Measurements from ENCODE around the gene MFAP5.

The MFAP5 gene, protein sequence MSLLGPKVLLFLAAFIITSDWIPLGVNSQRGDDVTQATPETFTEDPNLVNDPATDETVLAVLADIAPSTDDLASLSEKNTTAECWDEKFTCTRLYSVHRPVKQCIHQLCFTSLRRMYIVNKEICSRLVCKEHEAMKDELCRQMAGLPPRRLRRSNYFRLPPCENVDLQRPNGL

DNA sequence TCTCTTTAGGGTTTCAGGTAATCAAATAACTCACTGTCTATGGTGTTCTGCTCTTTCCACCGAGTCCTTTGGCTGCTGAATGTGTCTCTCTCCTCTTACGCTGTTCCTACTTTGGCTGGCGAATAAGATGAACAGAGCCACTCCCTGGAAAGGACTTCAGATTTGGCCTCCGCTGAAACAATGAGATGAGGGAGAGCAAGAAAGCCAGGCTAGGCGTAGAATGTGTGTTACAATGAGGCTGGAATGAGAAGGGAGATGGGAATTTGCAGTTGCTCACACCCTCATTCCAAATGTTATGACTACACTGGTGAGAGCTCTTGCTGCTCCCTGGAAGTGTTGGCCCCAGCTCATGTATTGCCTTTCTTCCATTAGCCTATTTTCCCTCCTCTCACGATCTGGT, at the start of gene MFAP5:
Gene MFAP5, minus strand, starts transcription at position 234 of the 400 bp plus-strand sequence. CDS start 722 bp downstream, outside the sequence.
- DNase-seq (ENCODE audit: low spot score), result no peak

- DNase-seq (ENCODE audit: low spot score), result no peak
These were observed 46.7 kb upstream of the MFAP5 start for GRCh38 chr12:8709124-8709830.

DNA sequence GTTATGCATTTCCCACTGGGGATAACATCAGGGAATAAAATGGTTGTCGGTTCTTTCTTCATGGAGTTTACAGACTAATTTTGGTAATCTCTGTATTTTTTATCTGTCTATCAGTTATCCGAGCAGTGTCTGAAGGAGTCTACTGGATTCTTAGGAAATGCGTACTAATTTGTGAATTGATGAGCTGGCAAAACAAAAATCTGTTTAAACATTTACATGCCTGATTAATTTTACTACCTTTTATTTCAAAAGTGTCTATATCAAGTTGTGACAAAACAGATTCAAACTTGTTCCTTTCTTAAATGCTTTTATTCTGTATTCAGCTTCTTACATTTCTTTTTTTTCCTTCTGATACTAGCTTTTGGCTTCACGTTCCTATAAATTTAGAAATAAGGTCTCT, 39.5 kb upstream of the MFAP5 start:
- DNase-seq (ENCODE audit: low spot score), result no peak

DNA sequence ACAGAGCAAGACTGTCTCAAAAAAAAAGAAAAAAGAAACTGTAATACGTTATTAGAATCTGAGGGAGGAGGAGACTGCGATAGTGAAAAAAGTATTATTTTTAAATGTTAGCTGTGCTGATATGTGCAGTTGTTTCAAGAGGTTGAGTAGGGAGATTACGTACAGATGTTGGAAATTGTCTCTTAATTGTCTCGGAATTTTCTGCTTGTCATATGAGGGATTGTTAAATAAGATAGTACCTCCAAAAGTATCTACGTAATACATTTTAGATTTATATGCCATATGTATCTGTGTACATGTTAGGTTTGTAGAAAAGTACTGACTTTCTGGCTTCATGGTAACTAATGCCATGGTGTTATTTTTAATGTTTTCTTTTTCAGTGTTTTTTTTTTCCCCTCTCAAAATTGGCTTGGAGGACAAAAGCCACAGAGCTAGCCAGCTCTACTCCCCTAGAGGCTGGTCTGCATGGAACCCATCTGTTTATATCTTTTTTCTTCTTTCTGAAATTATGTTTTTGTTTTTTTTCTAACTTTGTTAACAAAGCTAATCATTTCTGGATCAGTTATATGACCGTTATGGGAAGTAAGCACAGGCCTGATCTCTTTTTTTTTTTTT, 38.5 kb upstream of the MFAP5 start:
- DNase-seq (ENCODE audit: low spot score), result no peak

DNA sequence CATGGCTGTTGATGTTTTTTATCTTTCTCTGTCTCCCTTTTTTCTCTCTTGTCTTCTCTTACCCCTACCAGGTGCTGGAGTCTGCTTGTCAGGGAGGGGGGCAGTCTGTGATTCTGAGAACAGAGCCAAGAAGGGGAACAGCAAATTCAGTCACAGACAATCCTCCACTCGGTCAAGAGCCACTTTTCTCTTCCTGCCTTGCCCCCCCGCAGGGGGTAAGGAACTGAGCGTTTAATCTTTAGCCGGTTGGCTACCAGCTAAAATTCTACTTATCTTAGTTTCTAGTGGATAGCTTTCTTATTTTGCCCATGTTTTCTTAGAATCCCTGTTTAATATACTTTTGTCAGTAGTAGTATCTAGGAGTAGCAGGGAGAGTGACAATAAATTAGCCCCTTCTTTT, 37.1 kb upstream of the MFAP5 start:
- DNase-seq (ENCODE audit: low spot score), result no peak

GRCh38 chr12:8698879-8699278, 36.3 kb upstream of the MFAP5 start:
- DNase-seq (ENCODE audit: low spot score), result no peak

DNA sequence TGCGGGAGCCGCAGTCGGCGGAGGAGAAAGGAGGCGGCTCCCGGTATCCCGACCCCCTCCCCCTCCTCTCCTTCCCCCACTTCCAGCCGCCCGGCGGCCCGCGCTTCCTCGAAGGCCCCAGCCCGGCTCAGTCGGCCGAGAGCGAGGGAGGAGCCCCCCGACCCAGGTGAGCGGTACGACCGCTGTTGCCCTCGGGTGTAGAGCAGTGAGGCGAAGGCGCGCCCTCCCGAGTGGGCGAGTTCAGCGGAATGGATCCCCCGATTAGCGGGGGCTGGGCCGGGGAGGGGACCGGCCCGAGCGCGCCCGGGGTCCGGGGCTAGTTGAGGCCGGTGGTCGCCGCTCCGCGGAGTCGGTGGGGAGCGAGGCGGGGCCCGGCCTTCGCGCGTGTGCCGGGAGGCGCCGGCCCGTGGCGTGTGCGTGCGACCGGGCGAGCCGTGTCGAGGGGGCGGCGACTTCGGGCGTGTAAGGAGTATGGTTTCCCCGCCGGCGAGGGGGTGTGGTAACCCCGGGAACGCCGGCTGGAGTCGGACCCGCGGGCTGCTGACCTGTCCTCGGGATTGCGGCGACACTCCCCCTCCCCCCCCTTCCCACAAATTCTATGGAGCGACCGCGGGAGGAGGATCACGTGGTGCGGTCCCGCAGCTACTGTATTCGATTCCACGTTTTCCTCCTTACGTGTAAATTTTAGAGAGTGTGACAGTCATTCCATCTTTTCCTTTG, 35.7 kb upstream of the MFAP5 start:
- no peak for DNase-seq (ENCODE audit: low spot score)

DNA sequence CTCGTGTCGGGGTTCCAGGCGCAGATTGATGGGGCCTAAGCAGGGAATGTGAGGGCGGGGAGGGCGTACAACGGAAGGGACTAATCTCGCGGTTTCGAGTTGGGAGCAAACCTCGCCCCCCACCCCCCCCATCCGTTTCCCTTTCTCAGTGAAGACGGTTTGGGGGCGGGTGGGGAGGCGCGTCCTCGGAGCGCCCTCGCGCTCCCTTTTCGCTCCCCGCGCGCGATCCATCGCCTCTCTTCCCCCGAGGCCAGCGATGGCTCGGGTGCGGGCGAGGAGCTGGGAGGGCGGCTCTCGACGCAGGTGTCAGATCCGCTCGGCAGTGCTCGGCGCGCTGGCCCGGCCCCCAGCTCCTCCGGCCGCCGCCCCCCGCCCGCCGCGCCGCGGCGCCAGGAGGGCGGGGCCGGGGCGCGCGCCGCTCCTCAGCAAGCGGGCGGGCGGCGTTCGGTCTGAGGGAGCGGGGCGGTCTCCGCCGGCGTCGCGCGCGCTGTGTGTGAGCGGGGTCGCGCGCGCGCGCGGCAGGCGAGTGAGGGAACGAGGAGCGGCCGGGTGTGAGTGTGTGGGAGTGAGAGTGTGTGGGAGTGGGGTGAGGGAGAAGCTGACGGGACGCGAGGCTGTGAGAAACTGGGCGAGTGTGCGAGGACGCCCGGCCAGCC, 35.0 kb upstream of the MFAP5 start, which contains the start of gene RIMKLB:
Gene RIMKLB, plus strand, starts transcription at position 516 of the 656 bp plus-strand sequence. CDS start 15,876 bp downstream, outside the sequence.
- peak; percentile 70 for DNase-seq (ENCODE audit: low spot score)

- peak; percentile 45 for DNase-seq (ENCODE audit: low spot score)
These were observed 34.5 kb upstream of the MFAP5 start for GRCh38 chr12:8697120-8697475.

GRCh38 chr12:8696442-8697090, 33.9 kb upstream of the MFAP5 start:
- DNase-seq (ENCODE audit: low spot score), result no peak

DNA sequence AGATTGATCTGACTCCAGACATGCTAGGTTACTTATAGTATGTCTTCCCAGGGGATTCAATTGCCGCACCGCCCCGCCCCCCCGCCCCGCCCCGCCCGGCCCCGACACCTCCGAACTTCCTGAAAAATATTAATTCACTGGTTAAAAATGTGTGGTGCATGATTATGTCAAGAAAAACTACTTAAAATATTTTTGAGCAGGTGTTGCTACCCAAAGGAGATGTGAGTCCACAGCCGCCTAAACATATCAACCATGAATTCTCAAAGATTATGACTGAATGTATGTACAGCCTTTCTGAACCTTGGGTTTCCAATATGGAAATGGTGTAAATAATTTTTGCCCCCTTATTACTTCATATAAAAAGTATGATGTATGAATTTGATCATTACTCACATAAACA, 32.5 kb upstream of the MFAP5 start:
- DNase-seq (ENCODE audit: low spot score), result no peak

DNA sequence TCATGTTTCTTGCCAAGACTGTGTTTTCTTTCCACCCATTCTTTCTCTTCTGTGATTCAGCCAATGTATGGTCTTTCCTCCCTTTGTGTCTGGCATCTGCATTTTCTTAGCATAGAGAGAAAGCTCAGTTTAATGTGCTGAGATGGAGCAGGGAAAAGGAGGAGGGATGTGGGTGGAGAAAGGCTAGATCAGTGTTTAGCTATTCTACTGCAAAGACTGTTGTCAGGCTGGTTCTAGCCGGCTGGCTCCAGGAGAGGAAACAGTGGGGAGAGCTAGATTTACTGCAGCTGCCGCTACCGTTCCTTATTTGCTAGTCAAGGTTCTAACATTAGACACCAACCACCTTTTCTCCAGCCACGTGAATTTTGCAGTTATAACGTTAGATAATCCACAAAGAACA, 29.9 kb upstream of the MFAP5 start:
- no peak for DNase-seq (ENCODE audit: low spot score)

GRCh38 chr12:8689681-8690080, 27.1 kb upstream of the MFAP5 start:
- no peak for DNase-seq (ENCODE audit: low spot score)

DNA sequence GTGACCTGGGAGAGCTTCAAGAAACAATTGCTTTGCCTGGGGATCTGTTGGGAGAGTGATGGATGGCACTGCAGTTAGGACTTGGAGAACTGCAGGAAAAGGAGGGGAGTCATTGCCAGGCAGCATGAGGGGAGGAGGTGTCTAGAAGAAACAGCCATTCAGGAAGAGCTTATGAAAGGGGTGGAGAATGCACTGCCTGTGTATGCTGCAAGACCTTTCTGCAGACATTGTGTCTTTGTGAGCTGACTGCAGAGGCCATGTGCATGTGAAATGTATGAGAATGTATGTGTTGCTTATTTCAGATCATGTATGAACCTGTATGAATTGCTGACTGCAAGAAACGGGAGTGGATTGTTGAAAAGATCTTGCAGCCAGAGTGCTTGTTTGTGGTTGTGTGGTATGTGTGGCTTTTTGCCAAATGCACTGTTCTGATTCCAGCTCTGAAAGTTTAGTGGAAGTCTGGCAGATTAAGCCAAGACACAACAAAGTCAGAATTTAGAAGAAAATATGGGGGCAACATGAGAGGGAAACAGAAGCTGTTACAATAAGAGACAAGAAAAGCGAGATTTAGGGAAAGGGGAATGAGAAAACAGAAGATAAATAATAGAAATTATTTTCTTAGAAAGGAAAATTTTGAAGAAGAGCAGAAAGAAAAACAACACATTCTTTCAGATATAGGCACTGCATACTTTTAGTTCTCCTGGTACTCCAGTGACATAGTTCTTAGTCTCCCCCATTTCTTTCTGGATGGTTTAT, 25.4 kb upstream of the MFAP5 start:
- no peak for DNase-seq (ENCODE audit: low spot score)

GRCh38 chr12:8685051-8685450, 22.4 kb upstream of the MFAP5 start:
- no peak for DNase-seq (ENCODE audit: low spot score)

DNA sequence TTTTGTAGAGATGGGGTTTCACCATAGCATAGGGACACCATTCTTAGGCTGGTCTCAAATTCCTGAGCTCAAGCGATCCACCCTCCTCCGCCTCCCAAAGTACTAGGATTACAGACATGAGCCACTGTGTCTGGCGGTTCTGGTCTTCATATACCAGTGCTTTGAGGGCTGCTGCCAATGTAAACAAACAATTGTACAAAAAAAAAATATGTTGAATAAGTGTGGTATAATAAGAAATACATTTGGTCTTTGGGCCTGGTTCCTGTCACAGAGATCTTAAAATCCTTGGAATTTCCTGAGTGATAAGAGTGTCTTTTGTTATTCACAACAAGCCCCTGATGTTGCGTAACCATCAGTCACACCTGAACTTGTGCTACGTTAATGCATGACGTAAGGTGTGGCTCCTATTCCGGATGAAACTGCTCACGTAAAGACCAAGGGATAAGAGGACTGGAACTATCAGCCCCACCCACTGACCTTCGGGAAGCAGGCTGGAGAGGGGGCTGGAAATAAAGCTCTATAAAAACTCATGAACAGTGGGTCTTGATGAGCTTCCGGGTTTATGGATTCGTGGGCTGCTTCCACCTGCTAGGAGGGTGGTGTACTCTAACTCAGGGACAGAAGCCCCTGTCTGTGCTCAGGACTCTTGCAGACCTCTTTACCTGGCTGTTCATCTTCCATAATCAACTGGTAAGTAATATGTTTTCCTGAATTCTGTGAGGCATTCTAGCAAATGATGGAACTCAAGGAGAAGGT, 18.7 kb upstream of the MFAP5 start:
- no peak for DNase-seq (ENCODE audit: low spot score)

DNA sequence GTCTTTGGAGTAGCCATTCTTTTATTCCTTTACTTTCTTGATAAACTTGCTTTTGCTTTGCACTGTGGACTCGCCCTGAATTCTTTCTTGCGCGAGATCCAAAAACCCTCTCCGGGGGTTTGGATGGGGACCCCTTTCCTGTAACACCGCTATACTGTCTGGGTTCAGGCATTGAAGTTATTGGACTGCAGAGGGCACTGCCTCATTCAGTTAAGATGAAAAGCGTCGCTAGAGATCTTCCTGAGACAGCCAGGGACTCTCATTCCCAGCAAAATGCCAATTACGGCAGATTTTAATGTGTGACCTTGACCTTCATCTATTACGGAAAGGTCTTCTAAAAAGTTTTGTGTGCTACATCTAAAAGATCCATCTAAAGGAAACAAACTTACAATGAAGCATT, 17.9 kb upstream of the MFAP5 start:
- no peak for DNase-seq (ENCODE audit: low spot score)

DNA sequence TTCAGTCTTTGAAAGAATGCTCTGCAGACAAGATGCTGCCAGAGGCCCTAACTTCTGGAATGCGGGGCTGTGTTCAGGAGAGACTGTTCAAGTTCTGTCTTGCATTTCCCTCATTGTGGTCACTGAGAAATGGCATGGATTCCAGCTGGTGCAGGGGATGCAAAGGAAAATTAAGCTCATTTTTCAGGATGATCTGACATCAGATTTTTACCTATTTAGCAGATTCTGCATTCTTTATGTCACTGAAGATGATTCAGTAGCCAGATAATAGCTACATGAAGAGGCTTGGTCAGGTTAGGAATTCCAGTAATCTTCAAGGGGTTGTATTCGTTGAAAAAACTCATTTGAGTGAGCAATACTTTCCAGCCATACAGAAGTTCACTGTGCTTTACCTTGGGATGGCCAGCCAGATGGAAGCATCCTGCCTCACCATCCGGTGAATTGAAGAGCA, 16.1 kb upstream of the MFAP5 start:
- no peak for DNase-seq (ENCODE audit: low spot score)

DNA sequence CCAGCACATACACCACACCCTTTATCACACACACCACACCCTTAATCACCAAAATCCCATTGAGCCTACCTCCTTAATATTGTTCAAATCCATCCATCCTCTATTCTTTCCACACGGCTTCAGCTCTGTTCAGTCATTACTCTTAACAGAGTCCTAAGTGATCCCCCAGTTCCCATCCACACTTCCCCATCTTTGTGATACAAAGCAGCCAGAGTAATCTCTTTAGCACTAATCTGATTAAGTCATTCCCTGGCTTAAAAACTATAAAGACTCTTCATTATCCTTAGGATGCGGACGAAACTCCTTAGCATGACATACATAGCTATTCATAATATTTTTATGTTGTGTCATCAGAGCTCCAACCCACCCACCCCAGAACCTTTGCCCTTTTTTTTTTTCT, 14.7 kb upstream of the MFAP5 start:
- DNase-seq (ENCODE audit: low spot score), result no peak

- DNase-seq (ENCODE audit: low spot score), result no peak
These were observed 14.0 kb upstream of the MFAP5 start for GRCh38 chr12:8676651-8677050.
